ENCODE measurements around the gene GPR162. TPM values are rescaled to one million over a fixed set of nuclear protein-coding genes. Genes with fewer than 3 reads are reported as not detected.
A peak's percentile ranks its signal among the peaks of the same experiment; 100 is the strongest.

Gene GPR162
- total RNA-seq, 1 experiment from 2014 or later, result 6.1 TPM

GRCh38 chr12:6810758-6811157, 10.9 kb upstream of the GPR162 start:
- Histone ChIP-seq H3K27me3 (ENCODE audit: insufficient read depth, low read length) (no peaks in the 10 kb centered on the region), H4K20me1 (ENCODE audit: control insufficient read depth, insufficient read depth, insufficient read length) (no peaks in the 10 kb centered on the region), H3K9ac (ENCODE audit: extremely low read depth, insufficient read length, low read length) (no peak overlapping the region), H4K91ac (ENCODE audit: insufficient read length, low read depth, low read length) (no peak overlapping the region), H3K9me3 (ENCODE audit: control insufficient read depth, low read depth, low read length) (no peaks in the 10 kb centered on the region), H2BK20ac (ENCODE audit: low read depth, low read length, poor library complexity, severe bottlenecking) (no peak overlapping the region), H4K8ac (replicated peaks; ENCODE audit: insufficient read length, low read depth, low read length) (no peak overlapping the region), H3K14ac (ENCODE audit: insufficient read depth, low read length) (no peak overlapping the region), H3K4me2 (ENCODE audit: insufficient read depth, insufficient read length, low read length) (no peak overlapping the region), H3K4ac (ENCODE audit: low read depth, low read length) (no peak overlapping the region), H3K4me1 (ENCODE audit: insufficient read depth, low read length) (peaks cover 2% of the 10 kb centered on the region; the same call in 1 of the 2 replicates), H2BK5ac (ENCODE audit: insufficient read length, low read length) (no peak overlapping the region), H3K23me2 (ENCODE audit: insufficient read length, low read depth, low read length, poor library complexity, severe bottlenecking) (no peaks in the 10 kb centered on the region), H4K5ac (ENCODE audit: insufficient read length, low read depth, low read length) (no peak overlapping the region), H2BK120ac (ENCODE audit: low read depth, low read length, poor library complexity, severe bottlenecking) (no peak overlapping the region), H2AK5ac (ENCODE audit: insufficient read length, low read length) (no peak overlapping the region), H2BK15ac (ENCODE audit: low read depth, low read length) (no peak overlapping the region), H3K56ac (ENCODE audit: insufficient read length, low read depth, low read length) (no peak overlapping the region), H2BK12ac (ENCODE audit: insufficient read length, low read depth, low read length) (no peak overlapping the region), H3K23ac (ENCODE audit: insufficient read length, low read depth, low read length) (no peak overlapping the region), H3T11ph (ENCODE audit: low read length) (no peak overlapping the region), H3K79me1 (ENCODE audit: insufficient read depth, low read depth, low read length, poor library complexity, severe bottlenecking) (no peaks in the 10 kb centered on the region), H3K27ac (ENCODE audit: insufficient read length, low read depth, low read length) (no peak overlapping the region), H2AFZ (ENCODE audit: low read length) (no peak overlapping the region), H3K18ac (ENCODE audit: insufficient read length, low read depth, low read length) (no peak overlapping the region), H3K79me2 (ENCODE audit: insufficient read depth, low read length) (no peaks in the 10 kb centered on the region; the same call in 1 of the 2 replicates)
- Mint-ChIP-seq H3K36me3 (ENCODE audit: insufficient read depth in 1 of 3, low read depth in 3 of 3) (peaks cover 0 to 3% (median 0%) of the 10 kb centered on the region in 3 experiments; a peak in 1 of 7 replicates), H3K27ac (peak overlapping the region in 1 of 3 experiments; percentile 21; a peak in 3 of 7 replicates), H3K9me3 (no peaks in the 10 kb centered on the region), H3K4me3 (no peak overlapping the region), H3K4me1 (peaks cover 19 to 25% of the 10 kb centered on the region in 2 experiments), H3K27me3 (ENCODE audit: low read depth) (peaks cover 44% of the 10 kb centered on the region)
- no peak for TF ChIP-seq CTCF (conservative IDR thresholded peaks at IDR 0.05)
- WGBS (ENCODE audit: extremely low coverage, insufficient read length, low lambda C conversion rate), result no CpG with 5 or more reads among the region's 1 CpG
- DNase-seq, result peak; percentile 24
